HEK293T (cell line): ENCODE results near the gene TMEM190.

Experiments used
- ARNT ChIP-seq: fragments of 450-650 bp; IDR thresholded peaks from 2 replicates; pipeline ENCODE4 v1.6.1; 2017; ENCODE audit warnings: mild to moderate bottlenecking
- BHLHE40 ChIP-seq: fragments of 450-650 bp; IDR thresholded peaks from 2 replicates; pipeline ENCODE4 v1.6.1; 2016; ENCODE audit warnings: mild to moderate bottlenecking, moderate library complexity, borderline replicate concordance
- ELF4 ChIP-seq: fragments of 450-650 bp; IDR thresholded peaks from 2 replicates; pipeline ENCODE4 v1.6.1; 2017; ENCODE audit warnings: antibody characterized with exemption
- FOXA1 ChIP-seq: fragments of 450-650 bp; IDR thresholded peaks from 2 replicates; pipeline ENCODE4 v1.6.1; 2016; ENCODE audit warnings: mild to moderate bottlenecking
- FOXK2 ChIP-seq: fragments of 450-650 bp; IDR thresholded peaks from 2 replicates; pipeline ENCODE4 v1.6.1; 2016; ENCODE audit warnings: mild to moderate bottlenecking
- HDGF ChIP-seq: fragments of 450-650 bp; IDR thresholded peaks from 2 replicates; pipeline ENCODE4 v1.6.1; 2017; ENCODE audit warnings: antibody characterized with exemption, borderline replicate concordance
- LEF1 ChIP-seq: fragments of 450-650 bp; IDR thresholded peaks from 2 replicates; pipeline ENCODE4 v1.6.1; 2017; ENCODE audit warnings: mild to moderate bottlenecking, borderline replicate concordance
- SP1 ChIP-seq: fragments of 450-650 bp; IDR thresholded peaks from 2 replicates; pipeline ENCODE4 v1.6.1; 2017
- SUZ12 ChIP-seq: fragments of 450-650 bp; IDR thresholded peaks from 2 replicates; pipeline ENCODE4 v1.6.1; 2016; ENCODE audit warnings: mild to moderate bottlenecking
- TARDBP ChIP-seq: fragments of 450-650 bp; IDR thresholded peaks from 2 replicates; pipeline ENCODE4 v1.6.1; 2016

GRCh38 chr19:55346725-55347441 is 29.7 kb upstream of the TMEM190 start:
- TF ChIP-seq BHLHE40 (no peak), ARNT (no peak), HDGF (no peak), SP1 (no peak), FOXA1 (no peak), TARDBP (no peak), LEF1 (no peak), SUZ12 (no peak), FOXK2 (no peak), ELF4 (no peak)
